Muscle of arm (tissue), 12 donors: ENCODE data around the gene ZIC1. TPM values are rescaled to one million over a fixed set of nuclear protein-coding genes. Genes with fewer than 3 reads are reported as not detected.
A peak's percentile ranks its signal among the peaks of the same experiment; 100 is the strongest.

Source experiments
- DNase-seq: peaks from one replicate; pipeline ENCODE4 v3.0.0-alpha.2; 2013
- polyA plus RNA-seq, 12 donors: library from polyadenylated mRNA; unstranded; fragments of 120-200 nt; gene quantifications; one replicate each; pipeline ENCODE4 v1.2.1, GENCODE V29; 2013; ENCODE audit not compliant: insufficient read length in 12 of 12

ZIC1 gene
- polyA plus RNA-seq, 12 donors: 8.9 to 35.6 (median 25.7) TPM; not detected in 1

- DNase-seq: no peak
Observed at GRCh38 chr3:147407498-147408187, 1.5 kb upstream of the ZIC1 start.

- no peak for DNase-seq
Observed at GRCh38 chr3:147408188-147409100, 721 bp upstream of the ZIC1 start.

GRCh38 chr3:147410116-147410525 is 956 bp downstream of the ZIC1 start:
- DNase-seq: no peak

- DNase-seq: no peak
Observed at GRCh38 chr3:147410526-147411237, 1.5 kb downstream of the ZIC1 start.

- DNase-seq: no peak
Observed at GRCh38 chr3:147411238-147411814, 2.2 kb downstream of the ZIC1 start.

- no peak for DNase-seq
Observed at GRCh38 chr3:147411815-147412241, 2.7 kb downstream of the ZIC1 start.

GRCh38 chr3:147412261-147412916 is 3.2 kb downstream of the ZIC1 start:
- DNase-seq: no peak

GRCh38 chr3:147412917-147413685 is 3.9 kb downstream of the ZIC1 start:
- DNase-seq: no peak

GRCh38 chr3:147413686-147414389 is 4.7 kb downstream of the ZIC1 start:
- no peak for DNase-seq

GRCh38 chr3:147414390-147415138 is 5.4 kb downstream of the ZIC1 start:
- no peak for DNase-seq

- DNase-seq: no peak
Observed at GRCh38 chr3:147415286-147415685, 6.1 kb downstream of the ZIC1 start.

- no peak for DNase-seq
Observed at GRCh38 chr3:147415874-147416273, 6.7 kb downstream of the ZIC1 start.

- DNase-seq: no peak
Observed at GRCh38 chr3:147416931-147417330, 7.8 kb downstream of the ZIC1 start.

GRCh38 chr3:147417551-147418295 is 8.6 kb downstream of the ZIC1 start:
- no peak for DNase-seq

- no peak for DNase-seq
Observed at GRCh38 chr3:147418371-147418781, 9.2 kb downstream of the ZIC1 start.

- peak; percentile 80 for DNase-seq
Observed at GRCh38 chr3:147418808-147419701, 9.9 kb downstream of the ZIC1 start.

- no peak for DNase-seq
Observed at GRCh38 chr3:147419781-147420224, 10.6 kb downstream of the ZIC1 start.
